ENCODE measurements around the gene SPATA16.
"Not testable (repeated sequence)": the region's sequence is repeated elsewhere in the genome, so short reads cannot be mapped to it uniquely, and the experiment has no call there.

Gene SPATA16

GRCh38 chr3:172879381-172879780, 261.7 kb downstream of the SPATA16 start:
- not testable (repeated sequence) for DNase-seq (ENCODE audit: low read depth in 2 of 2)

DNA sequence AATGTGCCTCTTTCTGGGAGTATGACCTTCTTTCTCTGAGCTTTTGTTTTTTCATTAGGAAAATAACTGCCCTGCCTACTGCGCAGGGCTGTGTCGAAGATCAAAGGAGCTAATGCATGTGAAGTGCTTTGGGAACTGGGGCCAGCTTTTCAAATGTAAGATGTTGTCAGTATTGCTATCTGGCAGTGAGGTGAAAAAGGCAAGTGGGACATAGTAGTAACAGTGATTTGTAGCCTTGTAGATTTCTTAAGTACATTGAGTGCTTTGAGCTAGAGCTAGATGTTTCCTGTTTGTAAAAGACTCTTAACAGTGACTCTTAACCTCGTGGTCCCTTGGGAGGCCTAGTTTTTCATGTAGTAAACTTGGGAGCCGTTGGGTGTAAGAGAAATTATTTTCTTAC, 264.0 kb downstream of the SPATA16 start:
- no peak for DNase-seq (ENCODE audit: low read depth in 2 of 2)

GRCh38 chr3:172876297-172876696, 264.7 kb downstream of the SPATA16 start:
- DNase-seq (ENCODE audit: low read depth in 2 of 2) = no peak

- DNase-seq (ENCODE audit: low read depth in 2 of 2) = no peak
Measured at GRCh38 chr3:172875039-172875438, 266.0 kb downstream of the SPATA16 start.

- no peak for DNase-seq (ENCODE audit: low read depth in 2 of 2)
Measured at GRCh38 chr3:172869784-172870518, 271.1 kb downstream of the SPATA16 start.

DNA sequence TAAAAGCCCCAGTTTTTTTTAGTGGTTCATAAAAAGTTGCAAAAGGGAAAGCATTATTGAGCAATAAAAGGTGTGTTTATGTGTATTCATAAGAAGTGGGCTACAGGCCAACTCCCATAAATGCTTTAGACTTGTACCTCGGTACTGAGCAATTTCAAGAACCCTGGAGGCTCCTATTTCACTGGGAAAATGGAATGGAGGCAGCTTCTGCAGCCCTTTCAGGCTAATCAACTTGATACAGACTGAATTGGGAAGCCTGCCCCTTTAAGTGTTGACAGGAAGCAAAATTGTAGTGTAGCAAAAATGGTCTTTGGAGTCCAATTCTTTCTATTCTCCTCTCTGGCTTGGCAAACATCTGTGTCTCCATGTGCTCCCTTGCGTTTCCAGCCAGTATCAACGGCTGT, 271.7 kb downstream of the SPATA16 start:
- DNase-seq (ENCODE audit: low read depth in 2 of 2) = no peak

- no peak for DNase-seq (ENCODE audit: low read depth in 2 of 2)
Measured at GRCh38 chr3:172868582-172869200, 272.3 kb downstream of the SPATA16 start.

DNA sequence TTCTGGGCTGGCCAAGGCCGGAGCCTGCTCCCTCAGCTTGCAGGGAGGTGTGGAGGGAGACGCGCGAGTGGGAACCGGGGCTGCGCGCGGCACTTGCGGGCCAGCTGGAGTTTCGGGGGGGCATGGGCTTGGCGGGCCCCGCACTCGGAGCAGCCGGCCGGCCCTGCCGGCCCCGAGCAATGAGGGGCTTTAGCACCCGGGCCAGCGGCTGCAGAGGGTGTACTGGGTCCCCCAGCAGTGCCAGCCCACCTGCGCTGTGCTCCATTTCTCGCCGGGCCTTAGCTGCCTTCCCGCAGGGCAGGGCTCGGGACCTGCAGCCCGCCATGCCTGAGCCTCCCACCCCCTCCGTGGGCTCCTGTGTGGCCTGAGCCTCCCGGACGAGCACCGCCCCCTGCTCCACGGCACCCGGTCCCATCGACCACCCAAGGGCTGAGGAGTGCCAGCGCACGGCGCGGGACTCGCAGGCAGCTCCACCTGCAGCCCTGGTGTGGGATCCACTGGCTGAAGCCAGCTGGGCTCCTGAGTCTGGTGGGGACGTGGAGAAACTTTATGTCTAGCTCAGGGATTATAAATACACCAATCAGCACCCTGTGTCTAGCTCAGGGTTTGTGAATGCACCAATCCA, 274.2 kb downstream of the SPATA16 start:
- not testable (repeated sequence) for DNase-seq (ENCODE audit: low read depth in 2 of 2)

- no peak for DNase-seq (ENCODE audit: low read depth in 2 of 2)
Measured at GRCh38 chr3:172859041-172859440, 282.0 kb downstream of the SPATA16 start.

DNA sequence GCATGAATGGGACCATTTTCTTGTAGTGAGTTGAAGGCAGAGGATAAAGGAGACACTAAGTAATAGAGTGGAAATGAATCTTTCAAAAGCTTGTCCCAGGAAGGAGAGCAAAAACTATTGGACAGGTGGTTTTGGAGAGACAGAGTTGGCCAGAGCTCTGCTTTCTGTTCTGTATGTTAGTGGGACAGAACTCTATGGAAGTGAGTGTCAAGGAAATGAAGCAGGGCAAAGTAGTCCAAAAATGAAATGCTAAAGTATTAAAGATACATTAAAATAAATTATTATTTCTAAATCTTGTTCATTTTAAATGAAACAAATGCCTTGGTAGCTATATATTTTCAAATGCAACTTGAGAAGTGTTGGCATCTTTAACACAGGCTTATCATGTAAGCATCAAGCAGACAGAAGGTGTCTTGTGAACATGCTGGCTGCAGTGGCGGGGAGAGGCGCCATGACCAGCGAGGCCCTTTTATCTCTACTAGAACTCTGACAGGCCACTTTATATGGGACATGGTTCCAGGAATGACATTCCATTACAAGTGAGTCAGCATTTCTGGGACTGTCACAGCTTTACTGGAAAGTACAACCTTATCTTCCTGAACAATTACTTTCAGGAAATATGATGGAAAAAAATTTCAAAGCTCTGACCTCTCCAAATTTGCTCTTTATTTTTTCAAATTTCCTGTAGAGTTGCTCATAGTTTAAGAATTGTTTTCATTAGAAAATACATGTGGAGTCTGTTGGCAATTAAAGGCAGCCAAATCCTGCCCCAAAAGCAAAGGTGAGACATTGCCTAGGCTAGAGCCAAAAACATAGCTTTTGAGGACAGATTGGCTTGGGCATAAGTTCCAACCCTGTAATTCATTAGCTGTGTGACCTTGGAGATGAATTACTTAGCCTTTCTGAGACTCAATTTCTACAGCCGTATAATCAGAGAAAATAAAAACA, 284.0 kb downstream of the SPATA16 start:
- no peak for DNase-seq (ENCODE audit: low read depth in 2 of 2)

DNA sequence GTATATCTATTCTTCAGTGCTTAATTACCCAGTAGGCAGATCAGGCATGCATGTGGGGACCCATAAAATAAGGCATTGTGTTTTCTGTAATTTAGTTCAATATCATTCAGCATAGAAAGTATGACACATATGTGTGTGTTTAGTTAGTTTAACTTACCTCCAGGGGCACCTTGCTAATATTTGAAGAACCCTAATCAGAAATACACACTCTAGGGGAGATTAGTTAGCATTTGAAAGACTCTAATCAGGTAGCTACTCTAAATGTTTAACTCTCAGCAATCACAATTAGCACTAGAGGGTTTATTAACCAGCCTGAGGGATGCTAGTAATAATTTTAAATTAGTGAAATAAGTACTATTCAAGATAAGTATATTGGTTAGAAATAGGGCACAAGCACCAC, 286.0 kb downstream of the SPATA16 start:
- DNase-seq (ENCODE audit: low read depth in 2 of 2) = no peak

DNA sequence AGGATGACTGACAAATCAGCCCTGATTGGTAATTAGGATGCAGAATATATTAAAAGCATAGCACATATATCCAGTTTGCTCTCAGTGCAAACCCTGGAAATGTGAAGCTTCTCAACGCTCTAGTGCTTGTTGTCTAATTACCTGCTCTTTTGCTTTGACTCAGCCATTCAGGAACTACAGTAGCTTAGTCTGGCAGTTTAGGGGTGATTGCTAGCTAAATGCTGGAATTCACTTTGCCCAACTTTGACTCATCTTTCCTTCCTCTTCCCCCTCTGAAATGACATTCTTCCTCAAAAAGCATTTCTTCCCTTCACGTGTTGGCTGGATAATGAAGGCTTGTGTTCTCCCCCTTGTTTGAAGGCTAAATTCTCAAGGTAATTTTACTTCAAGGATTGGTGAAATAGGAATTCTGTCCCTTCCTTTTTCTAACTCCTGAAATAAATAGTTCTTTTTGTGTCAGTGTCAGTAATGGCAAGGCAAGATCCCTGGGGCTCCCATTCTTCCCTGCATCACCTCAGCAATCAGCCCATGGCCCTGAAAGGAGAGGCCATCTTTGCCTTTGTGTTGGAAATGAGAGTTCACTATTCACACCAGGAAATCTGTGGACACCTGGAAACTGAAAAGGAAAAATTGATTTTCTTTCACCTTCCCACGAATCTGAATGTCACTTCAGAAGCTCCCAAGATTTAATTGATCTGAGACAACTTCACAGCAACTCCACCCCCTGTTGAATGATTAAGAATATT, 286.9 kb downstream of the SPATA16 start:
- no peak for DNase-seq (ENCODE audit: low read depth in 2 of 2)

DNA sequence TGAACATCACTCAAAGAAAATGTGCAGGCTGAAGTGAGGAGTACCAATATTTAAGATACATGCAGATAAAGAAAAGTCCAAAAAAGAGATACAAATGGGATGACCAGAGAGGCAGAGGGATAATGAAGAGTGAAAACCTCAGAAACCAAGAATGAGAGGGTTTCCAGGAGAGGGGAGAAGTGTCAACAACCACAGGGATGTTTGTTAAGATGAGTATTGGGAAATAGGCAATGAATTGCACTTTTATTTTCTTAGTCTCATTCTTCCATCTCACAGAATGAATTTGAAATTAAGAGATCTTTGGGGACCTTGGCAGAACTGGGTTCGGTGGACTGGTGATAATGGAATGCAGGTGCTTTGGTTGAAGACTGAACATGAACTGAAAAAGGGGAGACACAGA, 288.0 kb downstream of the SPATA16 start:
- DNase-seq (ENCODE audit: low read depth in 2 of 2) = no peak

DNA sequence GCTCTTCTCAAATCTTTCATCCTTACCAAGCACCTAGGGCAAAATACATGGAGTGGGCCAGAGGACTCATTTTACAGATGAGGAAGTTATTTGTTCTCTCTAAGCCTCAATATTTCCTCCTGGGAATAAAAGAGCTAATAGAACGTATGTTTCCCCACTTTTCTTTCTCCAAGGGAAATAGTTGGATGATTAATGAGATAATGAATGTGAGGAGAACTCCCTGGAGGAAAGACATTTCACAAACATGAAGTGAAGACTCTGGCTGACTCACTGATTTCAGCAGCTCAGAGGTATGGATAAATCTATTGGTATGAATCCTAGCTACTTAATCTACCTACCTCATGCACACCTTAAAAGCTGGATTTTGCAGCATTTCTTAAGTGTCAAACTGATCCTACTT, 292.1 kb downstream of the SPATA16 start:
- no peak for DNase-seq (ENCODE audit: low read depth in 2 of 2)

GRCh38 chr3:172847292-172847691, 293.7 kb downstream of the SPATA16 start:
- DNase-seq (ENCODE audit: low read depth in 2 of 2) = no peak

- no peak for DNase-seq (ENCODE audit: low read depth in 2 of 2)
Measured at GRCh38 chr3:172846706-172847105, 294.3 kb downstream of the SPATA16 start.

GRCh38 chr3:172846103-172846561, 294.9 kb downstream of the SPATA16 start:
- no peak for DNase-seq (ENCODE audit: low read depth in 2 of 2)

GRCh38 chr3:172844428-172844827, 296.6 kb downstream of the SPATA16 start:
- DNase-seq (ENCODE audit: low read depth in 2 of 2) = no peak

GRCh38 chr3:172840913-172841312, 300.1 kb downstream of the SPATA16 start:
- DNase-seq (ENCODE audit: low read depth in 2 of 2) = no peak

DNA sequence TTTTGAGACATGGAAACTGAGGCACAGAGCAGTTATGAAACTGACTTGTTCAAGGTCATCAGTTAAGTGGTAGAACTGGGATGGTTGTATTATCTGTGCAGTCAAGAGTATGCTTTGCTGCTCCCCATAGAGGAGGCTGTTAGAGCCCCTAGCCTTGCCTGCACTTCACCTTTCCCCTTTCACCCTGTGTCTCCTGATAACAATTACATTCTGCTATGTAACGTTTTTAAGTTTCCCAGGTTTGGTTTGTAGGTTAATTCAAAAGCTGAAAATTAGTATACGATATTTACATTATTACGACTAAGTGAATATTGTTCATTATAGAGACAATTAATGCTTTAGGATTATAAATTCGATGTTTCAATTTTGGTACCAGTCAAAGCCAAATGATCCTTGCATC, 300.6 kb downstream of the SPATA16 start:
- no peak for DNase-seq (ENCODE audit: low read depth in 2 of 2)

DNA sequence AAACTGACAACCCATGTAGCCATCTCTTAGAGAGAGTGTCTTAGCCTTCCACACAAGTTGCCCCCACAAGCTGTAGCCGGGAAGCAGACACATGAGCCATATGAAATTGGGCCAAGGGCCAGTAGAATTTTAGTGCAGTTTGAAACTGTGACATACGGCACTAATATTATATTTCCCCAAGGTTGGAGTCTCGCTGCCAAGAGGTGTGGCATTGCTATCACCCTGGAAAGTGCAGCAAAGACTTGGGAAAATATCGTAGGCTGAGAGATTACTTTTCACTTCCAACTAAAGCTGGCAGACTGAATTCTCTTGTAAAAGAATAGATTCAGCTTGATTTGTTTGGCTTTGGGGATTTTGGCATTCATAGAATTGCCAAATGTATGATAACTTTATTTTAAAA, 301.4 kb downstream of the SPATA16 start:
- DNase-seq (ENCODE audit: low read depth in 2 of 2) = no peak

Data from stimulated activated CD8-positive, alpha-beta memory T cell treated with anti-CD3 and anti-CD28 coated beads, Interleukin-15, amount 100 ng/mL, for 48 hours (primary cell).